ENCODE data around the gene DYNC1I1. TPM values are rescaled to one million over a fixed set of nuclear protein-coding genes. Genes with fewer than 3 reads are reported as not detected.

DYNC1I1 gene
- total and polyA plus RNA-seq, 4 donors: 0.39 to 7.6 (median 1.5) TPM

DNA sequence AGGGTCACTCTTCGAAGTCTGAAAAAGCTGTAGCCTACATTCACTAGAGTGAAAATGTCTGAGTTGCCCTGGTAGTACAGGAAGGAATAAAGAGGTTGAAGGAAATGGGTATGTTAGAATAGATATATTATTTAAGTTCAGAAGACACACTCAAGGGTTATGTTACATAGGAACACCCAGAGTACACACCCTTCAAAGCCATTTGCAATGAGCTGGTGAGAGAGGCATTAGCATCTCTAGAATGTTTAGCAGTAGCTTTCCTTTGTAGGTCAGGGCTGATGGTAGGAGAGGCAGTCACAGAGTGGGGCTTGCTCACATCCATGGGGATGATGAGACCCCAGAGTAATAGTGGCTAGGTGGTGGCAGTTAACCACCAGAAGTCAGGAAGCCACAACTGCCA, 328.4 kb downstream of the DYNC1I1 start:
- no peaks in the 10 kb centered on the region for H3K4me1 ChIP-seq (ENCODE audit: control insufficient read depth in 5 of 5, insufficient read depth in 5 of 5, low read length in 5 of 5)
- no peak overlapping the region for H3K9ac ChIP-seq (ENCODE audit: insufficient read depth in 1 of 2, low read length in 2 of 2)
- H3K9me3 ChIP-seq (ENCODE audit: control insufficient read depth in 4 of 4, insufficient read depth in 3 of 4, low read length in 3 of 4): peaks cover 0 to 1% (median 0%) of the 10 kb centered on the region in 4 donors
- no peak overlapping the region for H3K4me3 ChIP-seq
- no peak for ATAC-seq (ENCODE audit: insufficient read depth, low FRiP score)
- no peak overlapping the region for H3K27ac ChIP-seq (ENCODE audit: low read depth in 1 of 2, low read length in 1 of 2)
- H3K36me3 ChIP-seq (ENCODE audit: control insufficient read depth in 4 of 4, insufficient read depth in 4 of 4, low read length in 4 of 4): peaks cover 0 to 12% (median 3%) of the 10 kb centered on the region in 4 donors
- TF ChIP-seq, protein P1, sequence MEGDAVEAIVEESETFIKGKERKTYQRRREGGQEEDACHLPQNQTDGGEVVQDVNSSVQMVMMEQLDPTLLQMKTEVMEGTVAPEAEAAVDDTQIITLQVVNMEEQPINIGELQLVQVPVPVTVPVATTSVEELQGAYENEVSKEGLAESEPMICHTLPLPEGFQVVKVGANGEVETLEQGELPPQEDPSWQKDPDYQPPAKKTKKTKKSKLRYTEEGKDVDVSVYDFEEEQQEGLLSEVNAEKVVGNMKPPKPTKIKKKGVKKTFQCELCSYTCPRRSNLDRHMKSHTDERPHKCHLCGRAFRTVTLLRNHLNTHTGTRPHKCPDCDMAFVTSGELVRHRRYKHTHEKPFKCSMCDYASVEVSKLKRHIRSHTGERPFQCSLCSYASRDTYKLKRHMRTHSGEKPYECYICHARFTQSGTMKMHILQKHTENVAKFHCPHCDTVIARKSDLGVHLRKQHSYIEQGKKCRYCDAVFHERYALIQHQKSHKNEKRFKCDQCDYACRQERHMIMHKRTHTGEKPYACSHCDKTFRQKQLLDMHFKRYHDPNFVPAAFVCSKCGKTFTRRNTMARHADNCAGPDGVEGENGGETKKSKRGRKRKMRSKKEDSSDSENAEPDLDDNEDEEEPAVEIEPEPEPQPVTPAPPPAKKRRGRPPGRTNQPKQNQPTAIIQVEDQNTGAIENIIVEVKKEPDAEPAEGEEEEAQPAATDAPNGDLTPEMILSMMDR (IDR thresholded peaks at IDR 0.05; ENCODE audit: control extremely low read depth, extremely low read depth): no peak
- DNase-seq: no peak
- no peaks in the 10 kb centered on the region for H3K27me3 ChIP-seq (ENCODE audit: control insufficient read depth in 3 of 3, insufficient read depth in 3 of 3, low read length in 2 of 3)
- 68 to 91% methylated on average over 1 of the region's 1 CpG for WGBS, 2 donors

DNA sequence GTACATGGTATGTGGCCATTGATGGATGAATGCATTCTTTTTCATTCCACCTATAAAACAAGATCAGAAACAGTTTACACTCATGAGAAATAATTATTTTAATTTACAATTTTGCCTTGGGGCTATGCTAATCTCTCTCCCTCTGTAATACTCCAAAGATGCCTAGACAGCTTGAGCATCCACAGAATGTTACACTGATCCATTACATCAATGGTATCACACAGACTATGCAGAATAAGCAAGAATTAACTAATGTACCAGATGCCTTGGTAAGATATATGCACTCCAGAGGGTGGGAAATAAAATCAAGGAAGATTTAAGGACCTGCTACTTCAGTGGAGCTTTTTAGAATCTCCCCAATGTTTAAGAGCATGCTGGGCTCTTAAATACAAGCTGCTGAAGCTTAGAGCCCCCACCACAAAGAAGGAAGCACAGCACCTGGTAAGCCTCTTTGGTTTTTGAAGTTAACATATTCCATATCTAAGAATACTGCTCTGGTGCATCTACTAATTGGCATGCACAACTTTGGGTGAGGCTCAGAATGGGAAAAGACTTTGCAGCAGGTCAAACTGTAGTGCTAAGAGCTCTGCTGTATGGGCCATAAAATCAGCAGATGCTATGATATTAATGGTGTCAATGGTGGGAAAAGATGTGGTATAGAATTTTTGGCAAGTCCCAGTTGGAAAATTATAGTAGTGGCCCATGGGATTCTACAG, 329.9 kb downstream of the DYNC1I1 start:
- ATAC-seq (ENCODE audit: insufficient read depth, low FRiP score) (no peak), DNase-seq (no peak)
- Histone ChIP-seq H3K4me3 (no peak overlapping the region), H3K27me3 (ENCODE audit: control insufficient read depth in 3 of 3, insufficient read depth in 3 of 3, low read length in 2 of 3) (no peaks in the 10 kb centered on the region), H3K9me3 (ENCODE audit: control insufficient read depth in 4 of 4, insufficient read depth in 3 of 4, low read length in 3 of 4) (peaks cover 0 to 1% (median 0%) of the 10 kb centered on the region in 4 donors), H3K27ac (ENCODE audit: low read depth in 1 of 2, low read length in 1 of 2) (no peak overlapping the region), H3K4me1 (ENCODE audit: control insufficient read depth in 5 of 5, insufficient read depth in 5 of 5, low read length in 5 of 5) (no peaks in the 10 kb centered on the region), H3K36me3 (ENCODE audit: control insufficient read depth in 4 of 4, insufficient read depth in 4 of 4, low read length in 4 of 4) (peaks cover 0 to 12% (median 3%) of the 10 kb centered on the region in 4 donors), H3K9ac (ENCODE audit: insufficient read depth in 1 of 2, low read length in 2 of 2) (no peak overlapping the region)
- TF ChIP-seq, protein P1 (IDR thresholded peaks at IDR 0.05; ENCODE audit: control extremely low read depth, extremely low read depth): no peak

GRCh38 chr7:96104984-96105383, 332.6 kb downstream of the DYNC1I1 start:
- Histone ChIP-seq H3K4me1 (ENCODE audit: control insufficient read depth in 5 of 5, insufficient read depth in 5 of 5, low read length in 5 of 5) (no peaks in the 10 kb centered on the region), H3K9ac (ENCODE audit: insufficient read depth in 1 of 2, low read length in 2 of 2) (no peak overlapping the region), H3K36me3 (ENCODE audit: control insufficient read depth in 4 of 4, insufficient read depth in 4 of 4, low read length in 4 of 4) (no peaks in the 10 kb centered on the region), H3K9me3 (ENCODE audit: control insufficient read depth in 4 of 4, insufficient read depth in 3 of 4, low read length in 3 of 4) (no peaks in the 10 kb centered on the region), H3K27ac (ENCODE audit: low read depth in 1 of 2, low read length in 1 of 2) (no peak overlapping the region), H3K27me3 (ENCODE audit: control insufficient read depth in 3 of 3, insufficient read depth in 3 of 3, low read length in 2 of 3) (no peaks in the 10 kb centered on the region), H3K4me3 (no peak overlapping the region)
- TF ChIP-seq, protein P1 (IDR thresholded peaks at IDR 0.05; ENCODE audit: control extremely low read depth, extremely low read depth): no peak
- no peak for ATAC-seq (ENCODE audit: insufficient read depth, low FRiP score)
- no peak for DNase-seq

GRCh38 chr7:96111405-96111804, 339.1 kb downstream of the DYNC1I1 start:
- TF ChIP-seq, protein P1 (IDR thresholded peaks at IDR 0.05; ENCODE audit: control extremely low read depth, extremely low read depth): no peak
- H3K27ac ChIP-seq (ENCODE audit: low read depth in 1 of 2, low read length in 1 of 2): no peak overlapping the region
- H3K9ac ChIP-seq (ENCODE audit: insufficient read depth in 1 of 2, low read length in 2 of 2): no peak overlapping the region
- no peaks in the 10 kb centered on the region for H3K36me3 ChIP-seq (ENCODE audit: control insufficient read depth in 4 of 4, insufficient read depth in 4 of 4, low read length in 4 of 4)
- H3K27me3 ChIP-seq (ENCODE audit: control insufficient read depth in 3 of 3, insufficient read depth in 3 of 3, low read length in 2 of 3): no peaks in the 10 kb centered on the region
- ATAC-seq (ENCODE audit: insufficient read depth, low FRiP score) (no peak), DNase-seq (no peak)
- H3K9me3 ChIP-seq (ENCODE audit: control insufficient read depth in 4 of 4, insufficient read depth in 3 of 4, low read length in 3 of 4): no peaks in the 10 kb centered on the region
- no peaks in the 10 kb centered on the region for H3K4me1 ChIP-seq (ENCODE audit: control insufficient read depth in 5 of 5, insufficient read depth in 5 of 5, low read length in 5 of 5)
- no peak overlapping the region for H3K4me3 ChIP-seq
